ENCODE data around the gene ZNF396. TPM values are rescaled to one million over a fixed set of nuclear protein-coding genes. Genes with fewer than 3 reads are reported as not detected.

Gene ZNF396
- total and polyA plus RNA-seq, 4 donors, result 0.60 to 1.2 (median 0.99) TPM

GRCh38 chr18:35344736-35345459 lies 32.2 kb downstream of the ZNF396 start:
- H3K27ac ChIP-seq (ENCODE audit: low read depth in 1 of 2, low read length in 2 of 2), result peak overlapping the region; percentile 99
- DNase-seq (ENCODE audit: low spot score), result no peak
- peak overlapping the region; percentile 56 to 79 (median 78) for H3K4me3 ChIP-seq (ENCODE audit: low read depth in 1 of 3, low read length in 3 of 3)
- TF ChIP-seq ZBTB33 (IDR thresholded peaks at IDR 0.05) (no peak), MAX (IDR thresholded peaks at IDR 0.05) (peak; percentile 29)
- H3K36me3 ChIP-seq (ENCODE audit: control insufficient read depth in 4 of 4, insufficient read depth in 3 of 4, low read depth in 1 of 4, low read length in 3 of 4), result peaks cover 0 to 7% (median 4%) of the 10 kb centered on the region in 4 donors
- WGBS, result 34% methylated on average over 12 of the region's 12 CpGs
- peak overlapping the region; percentile 61 to 97 for H3K9ac ChIP-seq (ENCODE audit: low read depth in 1 of 2, low read length in 2 of 2)
- no peaks in the 10 kb centered on the region for H3K27me3 ChIP-seq (ENCODE audit: control insufficient read depth in 4 of 4, insufficient read depth in 4 of 4, low read length in 3 of 4)
- peaks cover 6 to 39% (median 22%) of the 10 kb centered on the region in 4 donors for H3K4me1 ChIP-seq (ENCODE audit: control insufficient read depth in 4 of 4, insufficient read depth in 4 of 4, low read length in 3 of 4)
- H3K9me3 ChIP-seq (ENCODE audit: control insufficient read depth in 4 of 4, low read length in 3 of 4), result no peaks in the 10 kb centered on the region

GRCh38 chr18:35343936-35344735 lies 33.0 kb downstream of the ZNF396 start, which contains the start of gene ZNF24:
TSS of gene ZNF24 (minus strand) at chr18:35344420. CDS start at chr18:35340650, 3,770 bp downstream.
- Histone ChIP-seq H3K27ac (ENCODE audit: low read depth in 1 of 2, low read length in 2 of 2) (peak within 1 kb of the TSS; percentile 99), H3K9ac (ENCODE audit: low read depth in 1 of 2, low read length in 2 of 2) (peak within 1 kb of the TSS; percentile 61 to 97), H3K4me1 (ENCODE audit: control insufficient read depth in 4 of 4, insufficient read depth in 4 of 4, low read length in 3 of 4) (peaks cover 6 to 45% (median 24%) of the 10 kb centered on the region in 4 donors), H3K27me3 (ENCODE audit: control insufficient read depth in 4 of 4, insufficient read depth in 4 of 4, low read length in 3 of 4) (no peaks in the 10 kb centered on the region), H3K9me3 (ENCODE audit: control insufficient read depth in 4 of 4, low read length in 3 of 4) (no peaks in the 10 kb centered on the region), H3K4me3 (ENCODE audit: low read depth in 1 of 3, low read length in 3 of 3) (peak within 1 kb of the TSS; percentile 56 to 87 (median 78)), H3K36me3 (ENCODE audit: control insufficient read depth in 4 of 4, insufficient read depth in 3 of 4, low read depth in 1 of 4, low read length in 3 of 4) (peaks cover 5 to 15% (median 12%) of the 10 kb centered on the region in 4 donors)
- under 1% methylated on average over 64 of the region's 64 CpGs for WGBS
- peak; percentile 95 for DNase-seq (ENCODE audit: low spot score)
- TF ChIP-seq TAF1 (conservative IDR thresholded peaks at IDR 0.05), result peak; percentile 13
- TF ChIP-seq NR2F2 (IDR thresholded peaks at IDR 0.05), result no peak
- TF ChIP-seq CTCF (IDR thresholded peaks at IDR 0.05; ENCODE audit: low read depth, low read length, missing input control), result no peak
- TF ChIP-seq ATF3 (IDR thresholded peaks at IDR 0.05), result no peak
- TF ChIP-seq GABPA (IDR thresholded peaks at IDR 0.05 in 1 of 2, conservative IDR thresholded peaks at IDR 0.05 in 1 of 2), result peak; percentile 64 to 84
- TF ChIP-seq YY1 (IDR thresholded peaks at IDR 0.05), result peak; percentile 79
- TF ChIP-seq RXRA (IDR thresholded peaks at IDR 0.05), result peak; percentile 26 to 41
- TF ChIP-seq SP1 (IDR thresholded peaks at IDR 0.05), result peak; percentile 56
- TF ChIP-seq FOXA2 (IDR thresholded peaks at IDR 0.05), result no peak
- TF ChIP-seq REST (IDR thresholded peaks at IDR 0.05), result peak; percentile 40
- TF ChIP-seq JUND (IDR thresholded peaks at IDR 0.05), result peak; percentile 17 to 29
- TF ChIP-seq HNF4A (conservative IDR thresholded peaks at IDR 0.05), result peak; percentile 19 to 31
- peak; percentile 96 for TF ChIP-seq ZBTB33 (IDR thresholded peaks at IDR 0.05)
- TF ChIP-seq MAX (IDR thresholded peaks at IDR 0.05), result peak; percentile 8
- peak; percentile 37 to 45 for TF ChIP-seq EGR1 (IDR thresholded peaks at IDR 0.05; ENCODE audit: low read depth in 2 of 2)
- peak in 1 of 2 donors; percentile 7 for TF ChIP-seq RAD21 (IDR thresholded peaks at IDR 0.05)
- TF ChIP-seq HNF4G (IDR thresholded peaks at IDR 0.05), result no peak
- TF ChIP-seq FOXA1 (IDR thresholded peaks at IDR 0.05), result no peak
